Measurements from ENCODE around the gene GPR171.

GPR171 gene

DNA sequence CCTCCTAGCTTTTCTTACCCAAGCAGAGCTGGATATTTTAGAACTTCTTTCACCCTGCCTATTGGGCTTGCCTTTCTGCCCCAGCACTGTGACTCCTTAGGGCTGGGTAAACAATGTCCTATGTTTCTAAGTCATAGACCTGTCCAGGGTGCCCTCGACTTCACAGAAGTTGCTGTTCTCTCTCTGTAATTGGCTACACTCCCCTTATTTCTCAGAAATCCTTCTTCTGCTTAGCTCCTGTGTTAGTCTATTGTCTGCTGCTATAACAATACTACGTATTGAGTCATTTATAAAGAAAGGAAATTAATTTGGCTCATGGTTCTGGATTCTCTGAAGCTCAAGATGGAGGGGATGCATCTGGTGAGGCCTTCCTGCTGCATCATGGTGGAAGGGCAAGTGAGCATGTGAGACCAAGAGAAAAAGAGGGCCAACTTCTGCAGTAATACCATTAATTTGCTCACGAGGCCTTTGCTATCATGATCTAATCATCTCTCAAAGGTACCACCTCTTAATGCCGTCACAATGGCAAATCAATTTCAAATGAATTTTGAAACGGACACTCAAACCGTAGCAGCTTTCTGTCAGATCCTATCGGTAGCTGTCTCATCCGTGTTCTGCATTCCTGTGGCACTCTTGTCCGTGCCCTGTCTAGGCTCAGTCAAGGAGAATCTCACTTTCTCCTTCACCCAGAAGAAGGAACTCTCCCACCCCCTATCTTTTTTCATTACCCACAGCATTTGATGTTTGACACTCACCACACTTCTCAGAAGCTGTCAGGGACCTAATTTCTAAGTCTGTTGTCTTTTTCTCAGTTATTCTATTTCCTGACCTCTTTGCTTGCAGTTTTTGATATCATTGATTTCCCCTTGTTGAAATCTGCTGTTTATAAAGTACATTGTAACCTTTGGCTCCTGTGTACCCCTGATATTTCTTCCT is 22.3 kb upstream of the GPR171 start:
- TF ChIP-seq, protein P1, sequence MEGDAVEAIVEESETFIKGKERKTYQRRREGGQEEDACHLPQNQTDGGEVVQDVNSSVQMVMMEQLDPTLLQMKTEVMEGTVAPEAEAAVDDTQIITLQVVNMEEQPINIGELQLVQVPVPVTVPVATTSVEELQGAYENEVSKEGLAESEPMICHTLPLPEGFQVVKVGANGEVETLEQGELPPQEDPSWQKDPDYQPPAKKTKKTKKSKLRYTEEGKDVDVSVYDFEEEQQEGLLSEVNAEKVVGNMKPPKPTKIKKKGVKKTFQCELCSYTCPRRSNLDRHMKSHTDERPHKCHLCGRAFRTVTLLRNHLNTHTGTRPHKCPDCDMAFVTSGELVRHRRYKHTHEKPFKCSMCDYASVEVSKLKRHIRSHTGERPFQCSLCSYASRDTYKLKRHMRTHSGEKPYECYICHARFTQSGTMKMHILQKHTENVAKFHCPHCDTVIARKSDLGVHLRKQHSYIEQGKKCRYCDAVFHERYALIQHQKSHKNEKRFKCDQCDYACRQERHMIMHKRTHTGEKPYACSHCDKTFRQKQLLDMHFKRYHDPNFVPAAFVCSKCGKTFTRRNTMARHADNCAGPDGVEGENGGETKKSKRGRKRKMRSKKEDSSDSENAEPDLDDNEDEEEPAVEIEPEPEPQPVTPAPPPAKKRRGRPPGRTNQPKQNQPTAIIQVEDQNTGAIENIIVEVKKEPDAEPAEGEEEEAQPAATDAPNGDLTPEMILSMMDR (IDR thresholded peaks at IDR 0.05; ENCODE audit: low read depth, low read length): no peak
- no peak overlapping the region for H3K4me3 ChIP-seq (ENCODE audit: low read depth, low read length)

DNA sequence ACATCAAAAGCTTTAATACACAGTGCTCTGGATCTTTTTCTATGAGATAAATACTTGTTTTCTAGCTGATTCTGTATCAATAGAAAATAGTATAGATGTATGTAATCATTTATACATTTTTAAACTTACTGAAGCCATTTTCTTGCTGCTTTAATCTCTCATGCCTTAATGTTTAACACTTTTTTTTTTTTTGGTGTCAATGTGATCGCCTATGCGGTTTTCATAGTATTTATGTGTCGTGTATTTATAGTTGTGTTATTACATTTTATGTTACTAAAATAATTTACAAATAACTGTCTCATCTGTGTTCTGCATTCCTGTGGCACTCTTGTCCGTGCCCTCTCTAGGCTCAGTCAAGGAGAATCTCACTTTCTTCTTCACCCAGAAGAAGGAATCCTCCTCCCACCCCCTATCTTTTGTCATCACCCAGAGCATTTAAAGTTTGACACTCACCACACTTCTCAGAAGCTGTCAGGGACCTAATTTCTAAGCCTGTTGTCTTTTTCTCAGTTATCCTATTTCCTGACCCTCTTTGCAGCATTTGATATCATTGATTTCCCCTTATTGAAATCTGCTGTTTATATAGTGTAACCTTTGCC is 21.4 kb upstream of the GPR171 start:
- TF ChIP-seq, protein P1 (IDR thresholded peaks at IDR 0.05; ENCODE audit: low read depth, low read length): no peak
- H3K4me3 ChIP-seq (ENCODE audit: low read depth, low read length): no peak overlapping the region

DNA sequence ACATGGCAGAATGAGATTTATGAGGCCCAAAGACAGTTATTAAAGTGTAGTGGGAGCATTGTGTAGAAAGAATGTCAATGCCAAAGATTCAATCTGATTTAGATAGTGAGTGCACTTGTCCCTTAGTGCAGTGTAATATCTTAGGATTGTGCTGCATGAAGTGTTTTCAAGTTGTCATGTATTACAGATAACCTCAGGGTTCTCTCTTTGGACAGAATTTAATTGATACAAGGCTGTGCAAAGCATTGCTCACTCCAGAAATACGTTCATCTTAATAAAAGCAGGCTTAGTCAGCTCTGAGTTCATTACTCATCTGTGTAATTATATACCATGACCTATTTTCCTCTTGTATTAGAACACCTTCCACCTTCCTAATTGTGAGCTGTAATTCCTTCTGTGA is 16.0 kb upstream of the GPR171 start:
- TF ChIP-seq, protein P1 (IDR thresholded peaks at IDR 0.05; ENCODE audit: low read depth, low read length): no peak
- no peak overlapping the region for H3K4me3 ChIP-seq (ENCODE audit: low read depth, low read length)

DNA sequence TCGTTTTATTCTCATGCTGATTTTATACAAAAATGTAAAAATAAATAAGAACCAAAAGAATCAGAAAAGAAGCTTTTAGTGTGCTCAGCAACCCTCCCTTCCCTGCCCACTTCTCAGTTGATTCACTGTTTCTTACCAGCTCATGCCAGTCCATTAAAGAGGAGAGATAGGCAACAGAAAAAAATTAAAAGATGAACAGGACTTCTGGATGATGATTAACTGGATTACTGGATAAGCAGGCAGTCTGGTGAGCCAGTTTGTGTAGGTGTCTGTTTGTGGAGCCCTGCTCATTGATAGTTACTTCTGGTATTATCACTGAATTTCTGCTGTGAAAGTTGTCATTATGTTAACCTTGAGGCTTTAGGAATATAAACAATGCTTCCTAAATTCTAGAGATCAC is 15.1 kb upstream of the GPR171 start:
- TF ChIP-seq, protein P1 (IDR thresholded peaks at IDR 0.05; ENCODE audit: low read depth, low read length): no peak
- H3K4me3 ChIP-seq (ENCODE audit: low read depth, low read length): no peak overlapping the region

DNA sequence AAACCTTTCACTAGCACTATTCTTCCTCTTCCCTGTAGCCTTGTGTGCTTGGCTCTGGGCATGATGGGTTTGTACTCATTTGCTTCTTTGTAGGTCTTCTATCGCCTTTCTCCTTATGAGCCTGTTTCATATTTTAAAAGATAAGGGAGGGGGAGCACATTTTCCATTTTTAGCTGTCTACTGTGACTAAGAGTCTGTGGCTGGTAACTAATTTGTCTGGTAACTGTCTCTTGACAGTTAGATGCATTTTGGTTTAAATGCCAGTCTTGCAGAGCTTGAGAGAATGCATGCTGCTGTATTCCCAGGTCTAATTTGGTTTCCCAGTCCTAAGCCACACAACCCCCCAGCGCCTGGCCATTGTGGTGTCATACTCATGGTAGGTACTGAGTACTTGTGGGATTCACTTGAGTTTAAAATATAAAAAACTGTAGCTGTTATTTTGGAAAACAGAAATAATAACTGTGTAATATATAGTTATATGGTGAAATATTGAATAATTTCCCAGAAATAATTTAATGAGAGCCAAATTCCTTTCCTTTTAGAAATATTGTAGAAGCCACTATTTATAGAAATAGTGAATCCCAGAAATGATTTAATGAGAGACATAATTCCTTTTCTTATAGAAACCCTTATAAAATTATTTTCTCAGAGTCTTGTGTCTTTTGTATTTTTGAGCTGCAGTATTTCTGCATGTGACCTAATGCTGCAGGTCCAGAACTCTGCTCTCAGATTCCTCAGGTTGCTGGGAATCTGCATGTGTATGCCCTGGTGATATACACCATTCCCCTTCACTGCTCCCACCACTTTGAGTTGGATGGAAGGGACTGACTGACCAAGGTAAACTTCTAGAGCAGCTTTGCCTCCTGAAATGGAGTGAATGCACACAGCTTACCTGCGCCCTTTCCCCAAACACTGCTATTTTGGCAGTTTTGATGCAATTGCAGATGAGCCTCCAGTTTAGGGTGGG is 13.9 kb upstream of the GPR171 start:
- TF ChIP-seq, protein P1 (IDR thresholded peaks at IDR 0.05; ENCODE audit: low read depth, low read length): no peak
- H3K4me3 ChIP-seq (ENCODE audit: low read depth, low read length): no peak overlapping the region

DNA sequence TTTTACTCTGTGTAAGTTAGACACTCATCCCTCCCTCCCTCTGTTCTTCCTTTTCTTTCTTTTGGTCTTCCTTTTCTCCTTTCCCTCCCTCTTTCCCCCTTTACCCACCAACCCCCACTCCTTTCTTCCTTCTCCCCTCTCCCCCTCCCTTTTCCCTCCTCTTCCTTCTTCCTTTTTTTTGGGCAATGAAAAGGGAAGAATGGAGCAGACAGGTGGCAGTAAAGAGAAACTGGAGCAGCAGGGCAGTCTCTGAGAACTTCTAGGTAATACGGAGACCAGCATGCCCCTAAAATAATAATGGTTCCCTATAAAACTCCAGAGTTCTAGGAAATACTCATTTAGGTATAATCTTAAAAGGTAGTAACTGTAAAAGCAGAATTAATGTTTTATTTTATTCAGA is 11.4 kb upstream of the GPR171 start:
- TF ChIP-seq, protein P1 (IDR thresholded peaks at IDR 0.05; ENCODE audit: low read depth, low read length): no peak
- H3K4me3 ChIP-seq (ENCODE audit: low read depth, low read length): no peak overlapping the region

All from WI38 (cell line).